GM12878 (cell line): ENCODE measurements around the gene UTP4. TPM values are rescaled to one million over a fixed set of nuclear protein-coding genes. Genes with fewer than 3 reads are reported as not detected.

Experiments used
- ATAC-seq: fragments of 200-7000 bp; cut with Tn5 transposase; 3 replicates; pipeline ENCODE4 v1.9.1; 2020; ENCODE audit warnings: mild to moderate bottlenecking, moderate library complexity
- BruUV-seq: library from RNA; stranded (reverse); fragments of 400-500 nt; replicated peaks from 2 replicates; lab custom pipeline; 2021; lab: Mats Ljungman, UMichigan
- CTCF ChIA-PET: fragments of 300-600 bp; sonication (Branson Sonifier 250); formaldehyde crosslinking; extraction: SDS; loops from one replicate; lab custom pipeline; 2021; ENCODE audit warnings: inconsistent platforms; lab: Yijun Ruan, JAX
- POLR2A ChIA-PET: fragments of 350-600 bp; formaldehyde crosslinking; extraction: SDS; loops from one replicate; lab custom pipeline; 2021; ENCODE audit warnings: inconsistent platforms; lab: Charles Lee
- RAD21 ChIA-PET: fragments of 300-600 bp; sonication (Branson Sonifier 250); formaldehyde crosslinking; loops from one replicate; lab custom pipeline; 2023; ENCODE audit warnings: antibody characterized with exemption; ENCODE audit not compliant: unreplicated experiment; lab: Charles Lee
- SMC1A ChIA-PET: fragments of 300-600 bp; sonication (Branson Sonifier 250); formaldehyde crosslinking; loops from one replicate; lab custom pipeline; 2023; ENCODE audit not compliant: unreplicated experiment, uncharacterized antibody; lab: Charles Lee
- DNase-seq: peaks from one replicate; pipeline ENCODE4 v3.0.0-alpha.2; 2011; ENCODE audit warnings: low read depth, low spot score
- FAIRE-seq: peaks from 3 replicates; lab custom pipeline; 2011; peaks lifted over from hg19 to GRCh38; lab: Jason Lieb, UNC
- H2AFZ ChIP-seq: 2 replicates; pipeline ENCODE4 v1.6.0; 2011; ENCODE audit warnings: low read depth, low read length, control low read depth; ENCODE audit not compliant: control insufficient read depth
- H3K27ac ChIP-seq: 2 replicates; pipeline ENCODE4 v1.5.1; 2011; ENCODE audit warnings: control low read depth; ENCODE audit not compliant: control insufficient read depth, insufficient read depth
- H3K27me3 ChIP-seq, 2 experiments: replicated peaks in 1 of 2; 2 replicates each; pipeline versions ENCODE4 v1.6.0 to v1.6.1; 2011; ENCODE audit warnings: low read length in 1 of 2; ENCODE audit not compliant: control insufficient read depth in 2 of 2, insufficient read depth in 2 of 2
- H3K36me3 ChIP-seq, 2 experiments: 2 replicates each; pipeline ENCODE4 v1.5.1; 2011; ENCODE audit warnings: low read length in 1 of 2; ENCODE audit not compliant: control insufficient read depth in 2 of 2, insufficient read depth in 2 of 2
- H3K4me1 ChIP-seq: 2 replicates; pipeline ENCODE4 v1.6.1; 2011; ENCODE audit warnings: mild to moderate bottlenecking, low read length, moderate library complexity, mixed read lengths; ENCODE audit not compliant: control insufficient read depth, insufficient read depth
- H3K4me2 ChIP-seq: 2 replicates; pipeline ENCODE4 v1.6.0; 2011; ENCODE audit warnings: control low read depth; ENCODE audit not compliant: control insufficient read depth, insufficient read depth
- H3K4me3 ChIP-seq: fragments of 200-600 bp; sonication (generic); 2 replicates; pipeline ENCODE4 v1.5.1; 2016
- H3K79me2 ChIP-seq: 2 replicates; pipeline ENCODE4 v1.6.0; 2011; ENCODE audit warnings: low read length; ENCODE audit not compliant: control insufficient read depth, insufficient read depth
- H3K9ac ChIP-seq: 2 replicates; pipeline ENCODE4 v1.8.0; 2011; ENCODE audit warnings: low read length, control low read depth, mixed read lengths; ENCODE audit not compliant: control insufficient read depth, insufficient read depth
- H3K9me3 ChIP-seq: replicated peaks from 3 replicates; pipeline ENCODE4 v1.5.1; 2011; ENCODE audit warnings: mild to moderate bottlenecking, low read length; ENCODE audit not compliant: control insufficient read depth, insufficient read depth
- H4K20me1 ChIP-seq: 2 replicates; pipeline ENCODE4 v1.6.0; 2011; ENCODE audit not compliant: control insufficient read depth, insufficient read depth
- ATF3 ChIP-seq: IDR thresholded peaks from 2 replicates; pipeline ENCODE4 v1.6.1; 2011; ENCODE audit warnings: low read depth, mild to moderate bottlenecking, low read length, moderate library complexity, borderline replicate concordance; ENCODE audit errors: extremely low read depth
- CEBPB ChIP-seq, 2 experiments: fragments of 150-350 bp in 1 of 2; IDR thresholded peaks; 2 replicates each; pipeline ENCODE4 v1.6.1; 2012 to 2014; ENCODE audit warnings: low read depth in 2 of 2, low read length in 2 of 2, borderline replicate concordance in 1 of 2, inconsistent platforms in 1 of 2
- E2F4 ChIP-seq: IDR thresholded peaks from 2 replicates; pipeline ENCODE4 v1.6.1; 2012; ENCODE audit warnings: low read depth, low read length, improper control_type of control experiment
- IKZF1 ChIP-seq: fragments of 450-650 bp; conservative IDR thresholded peaks from 2 replicates; pipeline ENCODE4 v1.6.1; 2017; ENCODE audit warnings: antibody characterized with exemption, mild to moderate bottlenecking
- IRF4 ChIP-seq: IDR thresholded peaks from 2 replicates; pipeline ENCODE4 v1.6.1; 2011; ENCODE audit warnings: low read depth, low read length
- MLLT1 ChIP-seq: fragments of 450-650 bp; IDR thresholded peaks from 2 replicates; pipeline ENCODE4 v1.6.1; 2016; ENCODE audit warnings: mild to moderate bottlenecking
- RB1 ChIP-seq: fragments of 450-650 bp; formaldehyde crosslinking; IDR thresholded peaks from 2 replicates; pipeline ENCODE4 v1.6.1; 2017; ENCODE audit warnings: mild to moderate bottlenecking, borderline replicate concordance
- SMC3 ChIP-seq: IDR thresholded peaks from 2 replicates; pipeline ENCODE4 v1.6.1; 2011; ENCODE audit warnings: low read length, improper control_type of control experiment, borderline replicate concordance
- SRF ChIP-seq, 2 experiments: IDR thresholded peaks; 2 replicates each; pipeline ENCODE4 v1.6.1; 2011; ENCODE audit warnings: low read depth in 2 of 2, low read length in 2 of 2, mild to moderate bottlenecking in 1 of 2, moderate library complexity in 1 of 2
- ZNF622 ChIP-seq: fragments of 450-650 bp; IDR thresholded peaks from 2 replicates; pipeline ENCODE4 v1.6.1; 2017; ENCODE audit warnings: mild to moderate bottlenecking, inconsistent platforms
- WGBS: methylation state at CpG from one replicate; pipeline ENCODE4 v1.1.6; 2016; ENCODE audit warnings: low lambda C conversion rate; ENCODE audit not compliant: insufficient replicate concordance, insufficient coverage; ENCODE audit errors: missing lambda C conversion rate; 5-methylcytosine and 5-hydroxymethylcytosine counted together
- in situ Hi-C: fragments of 300-500 bp; cut with MboI; formaldehyde crosslinking; loops from 9 replicates; pipeline ENCODE4 v1.14.3; 2018; ENCODE audit warnings: mixed read lengths
- intact Hi-C: fragments of 100-400 bp; cut with micrococcal nuclease; formaldehyde crosslinking; loops from one replicate; pipeline ENCODE4 v1.14.2; 2022; ENCODE audit not compliant: unreplicated experiment
- polyA plus RNA-seq, 11 experiments: library from polyadenylated mRNA; depleted of rRNA in 4 of 11; unstranded in 6 of 11; stranded (reverse) in 5 of 11; fragments of >200 nt; fragmentation: Nextera tagmentation in 4 of 11; fragmentation: Illumina TruSeq in 1 of 11; extraction: Ambion mirVana in 4 of 11; extraction: Trizol in 1 of 11; gene quantifications; 1 replicate in 1 of 11; 2 replicates in 10 of 11; pipeline versions ENCODE4 v1.2.1 to v1.2.3, GENCODE V29; 2011 to 2016; ENCODE audit warnings: inconsistent platforms in 2 of 11, missing spikeins in 2 of 11, low read depth in 1 of 11
- total RNA-seq, 4 experiments: library from RNA; depleted of rRNA in 3 of 4; stranded (reverse); fragments of >200 nt in 3 of 4; fragmentation: Illumina TruSeq in 1 of 4; extraction: Trizol in 1 of 4; gene quantifications; 2 replicates each; pipeline versions ENCODE4 v1.2.1 to v1.2.3, GENCODE V29; 2013 to 2021

The UTP4 gene
- total and polyA plus RNA-seq, 10 of the 15 experiments (the other 5 are each of a cell fraction or from before 2014, with no cell fraction given), result 32.5 to 131 (median 84.0) TPM

- in situ Hi-C loops (no loop called here), intact Hi-C loops (no loop called here)
- SMC1A ChIA-PET, result interaction anchor here (0.6 to 1.5 kb wide), 4 partner anchors 11 to 548 kb away, joined by 3 to 9 read pairs (median 4); no protein-coding TSS in a partner anchor
- Histone ChIP-seq H3K4me3 (no peak overlapping the region), H3K27ac (no peak overlapping the region), H4K20me1 (no peaks in the 10 kb centered on the region), H3K9ac (no peak overlapping the region), H2AFZ (no peak overlapping the region), H3K4me1 (no peaks in the 10 kb centered on the region), H3K36me3 (no peaks in the 10 kb centered on the region), H3K4me2 (no peak overlapping the region), H3K79me2 (no peaks in the 10 kb centered on the region), H3K27me3 (no peaks in the 10 kb centered on the region), H3K9me3 (no peaks in the 10 kb centered on the region)
- FAIRE-seq (no peak), DNase-seq (no peak), ATAC-seq (no peak)
- CTCF ChIA-PET, result no interaction called here
- no TSS peak for BruUV-seq
- POLR2A ChIA-PET, result no interaction called here
- RAD21 ChIA-PET, result no interaction called here
- TF ChIP-seq MLLT1 (no peak), ATF3 (no peak), RB1 (no peak)
These were observed 47.5 kb downstream of the UTP4 start for GRCh38 chr16:69180011-69180338.

GRCh38 chr16:69182730-69183416, 50.4 kb downstream of the UTP4 start:
- ATAC-seq (no peak), FAIRE-seq (no peak), DNase-seq (no peak)
- H3K9me3 ChIP-seq, result no peaks in the 10 kb centered on the region
- in situ Hi-C loops, result no loop called here
- no peak overlapping the region for H3K4me2 ChIP-seq
- no peak overlapping the region for H3K4me3 ChIP-seq
- no peaks in the 10 kb centered on the region for H3K27me3 ChIP-seq
- no peaks in the 10 kb centered on the region for H4K20me1 ChIP-seq
- ChIA-PET SMC1A (interaction anchor here (1.2 to 1.4 kb wide), 2 partner anchors 33 to 206 kb away, joined by 3 read pairs; no protein-coding TSS in a partner anchor), POLR2A (no interaction called here), CTCF (interaction anchor here (0.9 to 1.6 kb wide), 3 partner anchors 17 to 70 kb away, joined by 3 to 4 read pairs (median 4); no protein-coding TSS in a partner anchor), RAD21 (no interaction called here)
- H3K79me2 ChIP-seq, result peaks cover 2% of the 10 kb centered on the region
- intact Hi-C loops, result no loop called here
- no peak overlapping the region for H3K9ac ChIP-seq
- 98% methylated on average over 10 of the region's 10 CpGs for WGBS
- no peak overlapping the region for H2AFZ ChIP-seq
- BruUV-seq, result no TSS peak
- H3K27ac ChIP-seq, result no peak overlapping the region
- no peaks in the 10 kb centered on the region for H3K36me3 ChIP-seq
- H3K4me1 ChIP-seq, result peaks cover 4% of the 10 kb centered on the region
- TF ChIP-seq CEBPB (IDR thresholded peaks at IDR 0.05; ENCODE audit: borderline replicate concordance in 1 of 2, low read depth in 2 of 2, low read length in 2 of 2) (no peak), ZNF622 (no peak), E2F4 (no peak), IKZF1 (no peak), RB1 (no peak), SRF (IDR thresholded peaks at IDR 0.05; ENCODE audit: low read depth in 2 of 2, low read length in 2 of 2) (no peak), IRF4 (no peak), SMC3 (no peak)
